Loucy (cell line): Measurements from ENCODE around the gene FJX1.

Experiments
- H2AFZ ChIP-seq: fragments of 200-600 bp; sonication (generic); 2 replicates; pipeline ENCODE4 v1.6.0; 2016; ENCODE audit warnings: antibody characterized with exemption, mild to moderate bottlenecking, low read length, moderate library complexity
- H3F3A ChIP-seq: fragments of 200-600 bp; 2 replicates; pipeline ENCODE4 v1.6.0; 2016; ENCODE audit warnings: antibody characterized with exemption, low read depth, mild to moderate bottlenecking
- H3K27me3 ChIP-seq: fragments of 200-600 bp; sonication (generic); 2 replicates; pipeline ENCODE4 v1.6.1; 2014; ENCODE audit warnings: low read length, mild to moderate bottlenecking; ENCODE audit not compliant: insufficient read depth, poor library complexity, severe bottlenecking
- H3K36me3 ChIP-seq: fragments of 200-600 bp; sonication (generic); 2 replicates; pipeline ENCODE4 v1.6.1; 2016; ENCODE audit warnings: low read length; ENCODE audit not compliant: insufficient read depth
- H3K4me1 ChIP-seq: fragments of 200-600 bp; sonication (generic); 2 replicates; pipeline ENCODE4 v1.5.1; 2014; ENCODE audit warnings: low read length, mild to moderate bottlenecking; ENCODE audit not compliant: insufficient read depth, poor library complexity, severe bottlenecking
- H3K4me2 ChIP-seq: fragments of 200-600 bp; sonication (generic); 2 replicates; pipeline ENCODE4 v1.6.0; 2014; ENCODE audit warnings: antibody characterized with exemption, low read length, low read depth, mild to moderate bottlenecking; ENCODE audit not compliant: poor library complexity, severe bottlenecking
- H3K4me3 ChIP-seq: fragments of 200-600 bp; sonication (generic); 2 replicates; pipeline ENCODE4 v1.5.1; 2014; ENCODE audit warnings: low read length, mild to moderate bottlenecking, mixed read lengths; ENCODE audit not compliant: poor library complexity, severe bottlenecking
- H3K79me2 ChIP-seq: fragments of 200-600 bp; sonication (generic); 2 replicates; pipeline ENCODE4 v1.6.1; 2014; ENCODE audit warnings: low read length; ENCODE audit not compliant: insufficient read depth
- H3K9ac ChIP-seq: fragments of 200-600 bp; sonication (generic); 2 replicates; pipeline ENCODE4 v1.6.0; 2014; ENCODE audit warnings: mild to moderate bottlenecking, low read depth, low read length, moderate library complexity; ENCODE audit not compliant: poor library complexity, severe bottlenecking
- H3K9me2 ChIP-seq: fragments of 200-600 bp; sonication (generic); replicated peaks from 2 replicates; pipeline ENCODE4 v1.6.1; 2016; ENCODE audit warnings: low read depth, low read length, mixed read lengths
- H3K9me3 ChIP-seq: fragments of 200-600 bp; sonication (generic); 2 replicates; pipeline ENCODE4 v1.6.1; 2014; ENCODE audit warnings: mild to moderate bottlenecking, antibody characterized with exemption, low read length, low read depth; ENCODE audit not compliant: insufficient read depth
- H4K20me1 ChIP-seq: fragments of 200-600 bp; sonication (generic); 2 replicates; pipeline ENCODE4 v1.6.0; 2014; ENCODE audit warnings: antibody characterized with exemption, low read length, mild to moderate bottlenecking; ENCODE audit not compliant: insufficient read depth, poor library complexity, severe bottlenecking
- EZH2phosphoT487 ChIP-seq: fragments of 200-600 bp; IDR thresholded peaks from 2 replicates; pipeline ENCODE4 v1.6.1; 2018; ENCODE audit warnings: antibody characterized with exemption, mild to moderate bottlenecking, moderate library complexity, borderline replicate concordance
- TF ChIP-seq, protein P1 (sequence below): fragments of 200-600 bp; sonication (generic); conservative IDR thresholded peaks from 2 replicates; pipeline ENCODE4 v1.5.1; 2014; ENCODE audit warnings: mild to moderate bottlenecking, antibody characterized with exemption, low read length

FJX1 gene

DNA sequence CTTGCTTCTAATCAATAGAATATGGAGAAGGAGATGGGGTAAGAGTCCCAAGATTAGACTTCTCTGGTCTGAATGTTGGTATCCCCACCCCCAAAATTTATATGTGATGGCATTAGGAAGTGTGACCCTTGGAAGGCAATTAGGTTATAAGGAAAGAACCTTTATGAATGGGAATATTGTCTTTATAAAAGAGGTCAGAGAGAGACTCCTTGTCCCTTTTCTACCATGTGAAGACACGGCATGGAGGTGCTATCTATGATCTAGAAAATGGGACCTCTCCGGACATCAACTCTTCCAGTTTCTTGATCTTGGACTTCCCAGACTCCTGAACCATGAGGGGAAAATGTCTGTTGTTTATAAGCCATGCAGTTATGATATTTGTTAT, 37.9 kb upstream of the FJX1 start:
- no peaks in the 10 kb centered on the region for H3K9me2 ChIP-seq
- no peaks in the 10 kb centered on the region for H3K36me3 ChIP-seq
- no peak overlapping the region for H2AFZ ChIP-seq
- no peak overlapping the region for H3K4me2 ChIP-seq
- no peaks in the 10 kb centered on the region for H3K27me3 ChIP-seq
- TF ChIP-seq, protein P1, sequence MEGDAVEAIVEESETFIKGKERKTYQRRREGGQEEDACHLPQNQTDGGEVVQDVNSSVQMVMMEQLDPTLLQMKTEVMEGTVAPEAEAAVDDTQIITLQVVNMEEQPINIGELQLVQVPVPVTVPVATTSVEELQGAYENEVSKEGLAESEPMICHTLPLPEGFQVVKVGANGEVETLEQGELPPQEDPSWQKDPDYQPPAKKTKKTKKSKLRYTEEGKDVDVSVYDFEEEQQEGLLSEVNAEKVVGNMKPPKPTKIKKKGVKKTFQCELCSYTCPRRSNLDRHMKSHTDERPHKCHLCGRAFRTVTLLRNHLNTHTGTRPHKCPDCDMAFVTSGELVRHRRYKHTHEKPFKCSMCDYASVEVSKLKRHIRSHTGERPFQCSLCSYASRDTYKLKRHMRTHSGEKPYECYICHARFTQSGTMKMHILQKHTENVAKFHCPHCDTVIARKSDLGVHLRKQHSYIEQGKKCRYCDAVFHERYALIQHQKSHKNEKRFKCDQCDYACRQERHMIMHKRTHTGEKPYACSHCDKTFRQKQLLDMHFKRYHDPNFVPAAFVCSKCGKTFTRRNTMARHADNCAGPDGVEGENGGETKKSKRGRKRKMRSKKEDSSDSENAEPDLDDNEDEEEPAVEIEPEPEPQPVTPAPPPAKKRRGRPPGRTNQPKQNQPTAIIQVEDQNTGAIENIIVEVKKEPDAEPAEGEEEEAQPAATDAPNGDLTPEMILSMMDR: no peak
- no peak for TF ChIP-seq EZH2phosphoT487
- H4K20me1 ChIP-seq: no peaks in the 10 kb centered on the region
- H3K9ac ChIP-seq: no peak overlapping the region
- no peaks in the 10 kb centered on the region for H3K4me1 ChIP-seq
- H3K79me2 ChIP-seq: no peaks in the 10 kb centered on the region
- H3K4me3 ChIP-seq: no peak overlapping the region
- no peaks in the 10 kb centered on the region for H3F3A ChIP-seq
- no peaks in the 10 kb centered on the region for H3K9me3 ChIP-seq

GRCh38 chr11:35582033-35582432, 36.2 kb upstream of the FJX1 start:
- H3K9ac ChIP-seq: no peak overlapping the region
- no peaks in the 10 kb centered on the region for H3K9me3 ChIP-seq
- H3K27me3 ChIP-seq: peaks cover 8% of the 10 kb centered on the region
- H3K9me2 ChIP-seq: no peaks in the 10 kb centered on the region
- H3K79me2 ChIP-seq: no peaks in the 10 kb centered on the region
- no peak overlapping the region for H3K4me3 ChIP-seq
- no peaks in the 10 kb centered on the region for H4K20me1 ChIP-seq
- H3F3A ChIP-seq: no peaks in the 10 kb centered on the region
- no peaks in the 10 kb centered on the region for H3K36me3 ChIP-seq
- TF ChIP-seq EZH2phosphoT487: no peak
- TF ChIP-seq, protein P1: no peak
- no peak overlapping the region for H2AFZ ChIP-seq
- no peaks in the 10 kb centered on the region for H3K4me1 ChIP-seq
- no peak overlapping the region for H3K4me2 ChIP-seq

DNA sequence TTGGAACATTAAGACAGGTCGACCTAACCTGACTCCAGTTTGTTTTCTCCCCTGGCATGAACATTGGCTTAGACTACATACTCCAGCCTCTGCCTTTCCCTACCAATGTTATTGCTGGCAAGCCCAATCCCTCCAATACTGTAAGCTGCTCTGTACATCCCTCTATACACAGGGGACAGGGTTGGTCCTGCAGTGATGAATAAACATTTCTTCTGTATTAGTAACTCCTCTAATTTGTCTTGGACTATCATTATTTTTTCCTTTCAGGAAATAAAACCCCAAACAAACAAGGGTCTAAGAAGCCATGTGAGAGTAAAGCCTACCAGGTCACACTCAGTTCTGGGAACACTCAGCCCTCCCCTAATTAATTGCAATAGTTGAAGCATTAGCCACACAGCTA, 35.1 kb upstream of the FJX1 start:
- TF ChIP-seq, protein P1: no peak
- no peak for TF ChIP-seq EZH2phosphoT487
- H3K4me2 ChIP-seq: no peak overlapping the region
- no peaks in the 10 kb centered on the region for H3K4me1 ChIP-seq
- no peaks in the 10 kb centered on the region for H3K36me3 ChIP-seq
- H3K79me2 ChIP-seq: no peaks in the 10 kb centered on the region
- H3K9me2 ChIP-seq: no peaks in the 10 kb centered on the region
- no peak overlapping the region for H3K4me3 ChIP-seq
- peaks cover 8% of the 10 kb centered on the region for H3K27me3 ChIP-seq
- H4K20me1 ChIP-seq: no peaks in the 10 kb centered on the region
- no peak overlapping the region for H3K9ac ChIP-seq
- no peaks in the 10 kb centered on the region for H3K9me3 ChIP-seq
- H3F3A ChIP-seq: no peaks in the 10 kb centered on the region
- no peak overlapping the region for H2AFZ ChIP-seq
